Peyer's patch (tissue), 4 donors: ENCODE data around the gene NUP62. TPM values are rescaled to one million over a fixed set of nuclear protein-coding genes. Genes with fewer than 3 reads are reported as not detected.

Source experiments
- DNase-seq, 3 donors: peaks; one replicate each; pipeline ENCODE4 v3.0.0-alpha.2; 2017 to 2019
- H3K27ac ChIP-seq, 4 donors: fragments of 200-600 bp; sonication (generic); one replicate each; pipeline ENCODE4 v1.5.1; 2016 to 2019
- H3K27me3 ChIP-seq, 2 donors: fragments of 200-600 bp; sonication (generic); one replicate each; pipeline ENCODE4 v1.5.1; 2019
- H3K36me3 ChIP-seq, 3 donors: fragments of 200-600 bp; sonication (generic); one replicate each; pipeline ENCODE4 v1.5.1; 2016 to 2019
- H3K4me1 ChIP-seq, 4 donors: fragments of 200-600 bp; sonication (generic); one replicate each; pipeline ENCODE4 v1.5.1; 2016 to 2019
- H3K4me3 ChIP-seq, 4 donors: fragments of 200-600 bp; sonication (generic); 1 replicate in 3 of 4; 2 replicates in 1 of 4; pipeline ENCODE4 v1.5.1; 2016 to 2019; ENCODE audit warnings: mild to moderate bottlenecking in 1 of 4
- H3K9me3 ChIP-seq, 4 donors: fragments of 200-600 bp; sonication (generic); one replicate each; pipeline ENCODE4 v1.5.1; 2016 to 2019; ENCODE audit warnings: mild to moderate bottlenecking in 1 of 4
- CTCF ChIP-seq, 6 experiments: fragments of 450-650 bp in 4 of 6; fragments of 200-600 bp in 2 of 6; sonication (generic) in 1 of 6; IDR thresholded peaks; one replicate each; pipeline ENCODE4 v1.5.1; 2017 to 2019; ENCODE audit warnings: antibody characterized with exemption in 6 of 6, mild to moderate bottlenecking in 3 of 6, moderate library complexity in 1 of 6
- POLR2A ChIP-seq, 2 donors: fragments of 450-650 bp; IDR thresholded peaks; one replicate each; pipeline ENCODE4 v1.5.1; 2017; ENCODE audit warnings: antibody characterized with exemption in 2 of 2, mild to moderate bottlenecking in 2 of 2, moderate library complexity in 2 of 2
- total RNA-seq, 4 donors: library from RNA; depleted of rRNA; stranded (reverse); fragments of >200 nt; gene quantifications; one replicate each; pipeline ENCODE4 v1.1.0, GENCODE V29; 2016

The NUP62 gene
- total RNA-seq, 4 donors from 2014 or later, result 40.0 to 54.5 (median 46.0) TPM

GRCh38 chr19:49884109-49884508, 45.2 kb downstream of the NUP62 start:
- Histone ChIP-seq H3K27ac (no peak overlapping the region), H3K4me3 (no peak overlapping the region), H3K4me1 (peaks cover 0 to under 1% (median 0%) of the 10 kb centered on the region in 4 donors), H3K36me3 (peaks cover 0 to 77% (median 4%) of the 10 kb centered on the region in 3 donors), H3K27me3 (no peaks in the 10 kb centered on the region), H3K9me3 (no peaks in the 10 kb centered on the region)
- no peak for TF ChIP-seq CTCF (IDR thresholded peaks at IDR 0.05)
- no peak for TF ChIP-seq POLR2A (IDR thresholded peaks at IDR 0.05)
- DNase-seq, result no peak

- Histone ChIP-seq H3K27ac (no peak overlapping the region), H3K36me3 (peaks cover 0 to 83% (median 4%) of the 10 kb centered on the region in 3 donors)
These were observed 46.2 kb downstream of the NUP62 start for GRCh38 chr19:49883094-49883493.

GRCh38 chr19:49882643-49883042, 46.7 kb downstream of the NUP62 start:
- H3K27ac ChIP-seq, result no peak overlapping the region
- TF ChIP-seq CTCF (IDR thresholded peaks at IDR 0.05) (no peak), POLR2A (IDR thresholded peaks at IDR 0.05) (no peak)
- H3K27me3 ChIP-seq, result no peaks in the 10 kb centered on the region
- H3K4me1 ChIP-seq, result peaks cover 0 to 12% (median 2%) of the 10 kb centered on the region in 4 donors
- peaks cover 0 to 83% (median 4%) of the 10 kb centered on the region in 3 donors for H3K36me3 ChIP-seq
- DNase-seq, result no peak
- no peak overlapping the region for H3K4me3 ChIP-seq
- H3K9me3 ChIP-seq, result no peaks in the 10 kb centered on the region

More at GRCh38 chr19:49883094-49883493, 46.2 kb downstream of the NUP62 start:
- no peak for TF ChIP-seq CTCF (IDR thresholded peaks at IDR 0.05)
- TF ChIP-seq POLR2A (IDR thresholded peaks at IDR 0.05), result no peak
- no peak for DNase-seq
- no peak overlapping the region for H3K4me3 ChIP-seq
- no peaks in the 10 kb centered on the region for H3K9me3 ChIP-seq
- H3K4me1 ChIP-seq, result peaks cover 0 to 11% (median 2%) of the 10 kb centered on the region in 4 donors
- no peaks in the 10 kb centered on the region for H3K27me3 ChIP-seq

GRCh38 chr19:49881672-49882394, 47.5 kb downstream of the NUP62 start:
- TF ChIP-seq CTCF (IDR thresholded peaks at IDR 0.05) (no peak), POLR2A (IDR thresholded peaks at IDR 0.05) (no peak)
- H3K27ac ChIP-seq, result no peak overlapping the region
- H3K27me3 ChIP-seq, result no peaks in the 10 kb centered on the region
- H3K4me3 ChIP-seq, result no peak overlapping the region
- DNase-seq, result no peak
- H3K9me3 ChIP-seq, result no peaks in the 10 kb centered on the region
- peaks cover 0 to 12% (median 2%) of the 10 kb centered on the region in 4 donors for H3K4me1 ChIP-seq
- peaks cover 0 to 78% (median 4%) of the 10 kb centered on the region in 3 donors for H3K36me3 ChIP-seq

- no peak for DNase-seq
- H3K27me3 ChIP-seq, result no peaks in the 10 kb centered on the region
- H3K9me3 ChIP-seq, result no peaks in the 10 kb centered on the region
- H3K4me1 ChIP-seq, result peaks cover 0 to 12% (median 2%) of the 10 kb centered on the region in 4 donors
- H3K27ac ChIP-seq, result no peak overlapping the region
- peaks cover 0 to 72% (median 4%) of the 10 kb centered on the region in 3 donors for H3K36me3 ChIP-seq
- no peak overlapping the region for H3K4me3 ChIP-seq
- no peak for TF ChIP-seq POLR2A (IDR thresholded peaks at IDR 0.05)
- no peak for TF ChIP-seq CTCF (IDR thresholded peaks at IDR 0.05)
These were observed 48.1 kb downstream of the NUP62 start for GRCh38 chr19:49881186-49881585.
